K562 (cell line): ENCODE data around the gene KIF7. TPM values are rescaled to one million over a fixed set of nuclear protein-coding genes. Genes with fewer than 3 reads are reported as not detected.

Source experiments
- ATAC-seq: fragments of 200-7000 bp; cut with Tn5 transposase; 3 replicates; pipeline ENCODE4 v1.9.1; 2020; ENCODE audit warnings: moderate library complexity
- BruUV-seq: library from RNA; stranded (reverse); fragments of 400-500 nt; replicated peaks from 2 replicates; lab custom pipeline; 2021; lab: Mats Ljungman, UMichigan
- CTCF ChIA-PET: fragments of 300-600 bp; formaldehyde crosslinking; extraction: SDS; loops from one replicate; lab custom pipeline; 2021; ENCODE audit warnings: low intra/inter-chr PET ratio; lab: Yijun Ruan, JAX
- POLR2A ChIA-PET: fragments of 300-600, 350-650 bp; sonication (Branson Sonifier 250); formaldehyde crosslinking; extraction: SDS; loops from one replicate; lab custom pipeline; 2021; ENCODE audit warnings: antibody characterized with exemption, inconsistent platforms; lab: Yijun Ruan, JAX
- DNase-seq, 4 experiments: peaks; one replicate each; pipeline versions ENCODE4 v3.0.0 to v3.0.0-alpha.2; 2011 to 2018; ENCODE audit warnings: low spot score in 3 of 4, mixed read lengths in 3 of 4; ENCODE audit errors: extremely low read depth in 1 of 4
- FAIRE-seq: peaks from 2 replicates; lab custom pipeline; 2011; peaks lifted over from hg19 to GRCh38; lab: Jason Lieb, UNC
- H2AFZ ChIP-seq: 2 replicates; pipeline ENCODE4 v1.6.0; 2011; ENCODE audit warnings: low read depth, low read length, control low read depth, inconsistent platforms
- H3K27ac ChIP-seq: fragments of 200-600 bp; 3 replicates; pipeline ENCODE4 v1.8.0; 2011; ENCODE audit warnings: low read depth, mild to moderate bottlenecking, control low read depth, inconsistent platforms, low read length, moderate library complexity, mixed read lengths; ENCODE audit errors: extremely low read depth
- H3K27me3 ChIP-seq, 2 experiments: fragments of 300-600 bp in 1 of 2; 2 replicates in 1 of 2; 3 replicates in 1 of 2; pipeline versions ENCODE4 v1.6.0 to v1.8.0; 2011; ENCODE audit warnings: inconsistent platforms in 2 of 2, low read length in 2 of 2, mild to moderate bottlenecking in 1 of 2, mixed read lengths in 1 of 2, moderate library complexity in 1 of 2; ENCODE audit not compliant: control insufficient read depth in 2 of 2, insufficient read depth in 2 of 2
- H3K36me3 ChIP-seq: fragments of 300-600 bp; 3 replicates; pipeline ENCODE4 v1.8.0; 2011; ENCODE audit warnings: mild to moderate bottlenecking, low read length, inconsistent platforms; ENCODE audit not compliant: control insufficient read depth, insufficient read depth
- H3K4me1 ChIP-seq, 2 experiments: fragments of 200-600 bp in 1 of 2; replicated peaks in 1 of 2; 2 replicates in 1 of 2; 3 replicates in 1 of 2; pipeline versions ENCODE4 v1.5.1 to v1.8.0; 2011; ENCODE audit warnings: inconsistent platforms in 2 of 2, low read length in 2 of 2, mild to moderate bottlenecking in 1 of 2, mixed read lengths in 1 of 2, moderate library complexity in 1 of 2; ENCODE audit not compliant: control insufficient read depth in 2 of 2, insufficient read depth in 2 of 2
- H3K4me2 ChIP-seq: 2 replicates; pipeline ENCODE4 v1.6.1; 2011; ENCODE audit warnings: low read length, control low read depth, inconsistent platforms, mixed read lengths; ENCODE audit not compliant: insufficient read depth
- H3K4me3 ChIP-seq: fragments of 200-600 bp; sonication (generic), shearing (Covaris generic); 2 replicates; pipeline ENCODE4 v1.5.1; 2016; ENCODE audit warnings: control low read depth, inconsistent platforms
- H3K79me2 ChIP-seq: fragments of 200-600 bp; 3 replicates; pipeline ENCODE4 v1.8.0; 2011; ENCODE audit warnings: low read length, inconsistent platforms; ENCODE audit not compliant: control insufficient read depth, insufficient read depth
- H3K9ac ChIP-seq, 2 experiments: 2 replicates each; pipeline versions ENCODE4 v1.6.0 to v1.6.1; 2011; ENCODE audit warnings: low read depth in 2 of 2, low read length in 2 of 2, control low read depth in 1 of 2, inconsistent platforms in 1 of 2, mild to moderate bottlenecking in 1 of 2, mixed read lengths in 1 of 2; ENCODE audit not compliant: insufficient read depth in 1 of 2
- H3K9me1 ChIP-seq: one replicate; pipeline ENCODE4 v1.6.0; 2011; ENCODE audit warnings: inconsistent platforms, mild to moderate bottlenecking, low read length, moderate library complexity; ENCODE audit not compliant: control insufficient read depth, insufficient read depth
- H3K9me3 ChIP-seq: replicated peaks from 2 replicates; pipeline ENCODE4 v1.5.1; 2011; ENCODE audit warnings: low read depth, low read length, inconsistent platforms; ENCODE audit not compliant: control insufficient read depth, insufficient read depth
- H4K20me1 ChIP-seq: replicated peaks from 2 replicates; pipeline ENCODE4 v1.6.1; 2011; ENCODE audit warnings: low read length, inconsistent platforms, mixed read lengths; ENCODE audit not compliant: control insufficient read depth, insufficient read depth
- ATF6 ChIP-seq: sonication (generic); formaldehyde crosslinking; IDR thresholded peaks from 2 replicates; pipeline ENCODE4 v1.4.0; 2020; ENCODE audit warnings: mild to moderate bottlenecking, missing genetic modification reagents
- CCNT2 ChIP-seq: IDR thresholded peaks from 2 replicates; pipeline ENCODE4 v1.6.1; 2011; ENCODE audit warnings: borderline replicate concordance, low read depth, mild to moderate bottlenecking, moderate library complexity, mixed read lengths, low read length; ENCODE audit not compliant: insufficient read length; ENCODE audit errors: extremely low read depth
- CHD1 ChIP-seq: fragments of 200-600 bp; sonication (generic); IDR thresholded peaks from one replicate; pipeline ENCODE4 v1.6.1; 2012; ENCODE audit warnings: mild to moderate bottlenecking, moderate library complexity, low read length, inconsistent platforms
- FUS ChIP-seq: fragments of 200-400 bp; formaldehyde crosslinking; optimal IDR thresholded peaks from 2 replicates; pipeline ENCODE3; 2017; ENCODE audit warnings: low read depth, low read length
- GTF2F1 ChIP-seq: IDR thresholded peaks from 2 replicates; pipeline ENCODE4 v1.6.1; 2011; ENCODE audit warnings: low read depth, low read length, improper control_type of control experiment
- HLTF ChIP-seq: fragments of 450-650 bp; IDR thresholded peaks from 2 replicates; pipeline ENCODE4 v1.6.1; 2016
- KAT7 ChIP-seq: sonication (generic); formaldehyde crosslinking; IDR thresholded peaks from 2 replicates; pipeline ENCODE4 v1.8.0; 2022; ENCODE audit warnings: missing genetic modification reagents, mild to moderate bottlenecking, borderline replicate concordance
- KLF16 ChIP-seq: IDR thresholded peaks from 2 replicates; pipeline ENCODE4 v1.6.1; 2016; ENCODE audit warnings: antibody characterized with exemption
- MAFF ChIP-seq: IDR thresholded peaks from 2 replicates; pipeline ENCODE4 v1.6.1; 2012; ENCODE audit warnings: low read length, improper control_type of control experiment
- MBD2 ChIP-seq: sonication (generic); IDR thresholded peaks from 2 replicates; pipeline ENCODE4 v1.6.1; 2016; ENCODE audit warnings: low read depth, borderline replicate concordance
- NR2C1 ChIP-seq, 2 experiments: fragments of 450-650 bp; IDR thresholded peaks; 2 replicates each; pipeline ENCODE4 v1.6.1; 2017; ENCODE audit warnings: mild to moderate bottlenecking in 2 of 2, antibody characterized with exemption in 1 of 2, inconsistent platforms in 1 of 2, missing compliant biosample characterization in 1 of 2, missing genetic modification characterization in 1 of 2
- POLR2A ChIP-seq: fragments of 450-650 bp; conservative IDR thresholded peaks from 2 replicates; pipeline ENCODE4 v1.6.1; 2016
- POLR2AphosphoS2 ChIP-seq: IDR thresholded peaks from 2 replicates; pipeline ENCODE4 v1.6.1; 2012; ENCODE audit warnings: low read length, improper control_type of control experiment
- PRMT5 ChIP-seq: sonication (generic); formaldehyde crosslinking; IDR thresholded peaks from 2 replicates; pipeline ENCODE4 v1.5.0; 2020; ENCODE audit warnings: missing genetic modification reagents
- U2AF1 ChIP-seq: fragments of 200-400 bp; formaldehyde crosslinking; optimal IDR thresholded peaks from 2 replicates; pipeline ENCODE3; 2017; ENCODE audit warnings: mild to moderate bottlenecking, low read depth, low read length, moderate library complexity
- ZNF253 ChIP-seq: fragments of 250-450 bp; sonication (Bioruptor Pico); conservative IDR thresholded peaks from 2 replicates; pipeline ENCODE4 v1.6.1; 2021; ENCODE audit warnings: mild to moderate bottlenecking
- ZNF57 ChIP-seq: fragments of 450-650 bp; formaldehyde crosslinking; IDR thresholded peaks from 2 replicates; pipeline ENCODE4 v1.4.0; 2020; ENCODE audit warnings: mild to moderate bottlenecking, moderate library complexity
- ZNF766 ChIP-seq: fragments of 200-800 bp; sonication (Bioruptor generic); conservative IDR thresholded peaks from 2 replicates; pipeline ENCODE4 v1.6.1; 2016; ENCODE audit warnings: missing genetic modification characterization, missing compliant biosample characterization
- WGBS: fragments of 100-300 bp; shearing (Covaris generic); methylation state at CpG from one replicate; pipeline ENCODE4 v1.1.6; 2016; ENCODE audit warnings: low coverage, mixed read lengths; ENCODE audit not compliant: insufficient coverage; ENCODE audit errors: missing lambda C conversion rate; 5-methylcytosine and 5-hydroxymethylcytosine counted together
- in situ Hi-C: fragments of 300-500 bp; cut with MboI; formaldehyde crosslinking; loops from 4 replicates; pipeline ENCODE4 v1.15.0; 2018; ENCODE audit warnings: inconsistent platforms, mixed read lengths
- intact Hi-C: fragments of 100-400 bp; cut with micrococcal nuclease; formaldehyde crosslinking; loops from 2 replicates; pipeline ENCODE4 v1.14.2; 2022
- polyA plus RNA-seq, 8 experiments: library from polyadenylated mRNA; depleted of rRNA in 4 of 8; stranded (reverse) in 5 of 8; unstranded in 3 of 8; fragments of >200 nt; fragmentation: Nextera tagmentation in 2 of 8; fragmentation: Illumina TruSeq in 1 of 8; extraction: Ambion mirVana in 2 of 8; extraction: Trizol in 1 of 8; gene quantifications; 2 replicates each; pipeline versions ENCODE4 v1.2.1 to v1.2.3, GENCODE V29; 2011 to 2014; ENCODE audit warnings: inconsistent platforms in 1 of 8, missing spikeins in 1 of 8
- total RNA-seq, 7 experiments: library from RNA; depleted of rRNA in 6 of 7; stranded (reverse); fragments of >200 nt in 6 of 7; fragmentation: Illumina TruSeq in 2 of 7; extraction: Trizol in 2 of 7; gene quantifications; 2 replicates each; pipeline versions ENCODE4 v1.2.1 to v1.2.3, GENCODE V29; 2011 to 2021; ENCODE audit warnings: low replicate concordance in 1 of 7

The KIF7 gene
- total and polyA plus RNA-seq, 9 of the 15 experiments (the other 6 are each of a cell fraction or from before 2014, with no cell fraction given), result 0.04 to 2.0 (median 0.58) TPM

GRCh38 chr15:89631902-89632264 lies 23.4 kb downstream of the KIF7 start:
- no peak overlapping the region for H3K4me3 ChIP-seq
- peak in 1 of 4 experiments; percentile 9 for DNase-seq
- no peaks in the 10 kb centered on the region for H4K20me1 ChIP-seq
- TF ChIP-seq HLTF (no peak), KLF16 (no peak), U2AF1 (no peak), CHD1 (no peak), FUS (no peak), KAT7 (CRISPR knock-in tag) (no peak), GTF2F1 (no peak), PRMT5 (CRISPR knock-in tag) (no peak), ZNF766 (CRISPR knock-in tag) (no peak), ZNF253 (CRISPR knock-in tag) (no peak), ZNF57 (CRISPR knock-in tag) (no peak), MBD2 (no peak), NR2C1 (IDR thresholded peaks at IDR 0.05) (no peak), NR2C1 (tag; IDR thresholded peaks at IDR 0.05) (no peak), POLR2AphosphoS2 (peak; percentile 92), MAFF (no peak), CCNT2 (no peak), ATF6 (no peak), POLR2A (0 out of 2 replicates have a peak, but pooled peaks have one; percentile 34)
- H3K4me2 ChIP-seq, result no peak overlapping the region
- no peaks in the 10 kb centered on the region for H3K9me1 ChIP-seq
- H2AFZ ChIP-seq, result no peak overlapping the region
- CTCF ChIA-PET, result no interaction called here
- FAIRE-seq, result no peak
- peaks cover 53% of the 10 kb centered on the region for H3K36me3 ChIP-seq
- intact Hi-C loops, result no loop called here
- in situ Hi-C loops, result no loop called here
- no peak overlapping the region for H3K27ac ChIP-seq
- no peaks in the 10 kb centered on the region for H3K79me2 ChIP-seq
- ATAC-seq, result peak; percentile 44; the same call in 2 of the 3 replicates
- peaks cover 5% of the 10 kb centered on the region; the same call in 1 of the 2 replicates for H3K9me3 ChIP-seq
- no TSS peak for BruUV-seq
- no peak overlapping the region for H3K9ac ChIP-seq
- 80% methylated on average over 7 of the region's 10 CpGs for WGBS
- POLR2A ChIA-PET, result interaction anchor here (0.6 kb wide), 1 partner anchor 136 kb away, joined by 3 read pairs; no protein-coding TSS in a partner anchor
- H3K4me1 ChIP-seq, result no peaks in the 10 kb centered on the region; a peak in 1 of 5 replicates
- H3K27me3 ChIP-seq, result no peaks in the 10 kb centered on the region
